Pancreas (tissue), 10 donors: Measurements from ENCODE around the gene TMPRSS4. TPM values are rescaled to one million over a fixed set of nuclear protein-coding genes. Genes with fewer than 3 reads are reported as not detected.
A peak's percentile ranks its signal among the peaks of the same experiment; 100 is the strongest.

Experiments
- ATAC-seq, 4 donors: fragments of 200-7000 bp; cut with Tn5 transposase; one replicate each; pipeline versions ENCODE4 v1.8.0 to v1.9.1; 2020; ENCODE audit warnings: mild to moderate bottlenecking in 4 of 4, moderate library complexity in 4 of 4
- DNase-seq, 6 donors: peaks; one replicate each; pipeline ENCODE4 v3.0.0-alpha.2; 2020
- FAIRE-seq: peaks from 2 replicates; lab custom pipeline; 2012; peaks lifted over from hg19 to GRCh38; lab: Jason Lieb, UNC
- H3K27ac ChIP-seq, 4 donors: fragments of 200-600 bp; sonication (generic); 1 replicate in 3 of 4; 2 replicates in 1 of 4; pipeline versions ENCODE4 v1.5.0 to v1.8.0; 2020
- H3K27me3 ChIP-seq, 4 donors: fragments of 200-600 bp; one replicate each; pipeline ENCODE4 v1.8.0; 2021
- H3K36me3 ChIP-seq, 3 donors: fragments of 200-600 bp; sonication (generic) in 1 of 3; one replicate each; pipeline versions ENCODE4 v1.5.0 to v1.8.0; 2020 to 2021
- H3K4me1 ChIP-seq, 3 donors: fragments of 200-600 bp; one replicate each; pipeline ENCODE4 v1.8.0; 2021
- H3K4me3 ChIP-seq, 4 donors: fragments of 200-600 bp; sonication (generic) in 2 of 4; one replicate each; pipeline versions ENCODE4 v1.5.0 to v1.8.0; 2020 to 2021
- H3K9me3 ChIP-seq, 4 donors: fragments of 200-600 bp; one replicate each; pipeline ENCODE4 v1.8.0; 2021
- CTCF ChIP-seq, 4 donors: fragments of 200-600 bp; sonication (generic) in 3 of 4; IDR thresholded peaks; one replicate each; pipeline versions ENCODE4 v1.5.0 to v1.8.0; 2021; ENCODE audit warnings: antibody characterized with exemption in 4 of 4
- WGBS, 2 donors: extraction: QIAGEN DNeasy Blood & Tissue Kit; methylation state at CpG; one replicate each; pipeline ENCODE4 v1.1.7; 2013; 5-methylcytosine and 5-hydroxymethylcytosine counted together
- intact Hi-C, 3 donors: fragments of 100-400 bp; cut with DNase I; formaldehyde crosslinking; loops; one replicate each; pipeline versions ENCODE4 v1.11.1 to v1.14.2; 2022
- polyA plus RNA-seq, 2 donors: library from polyadenylated mRNA; stranded (reverse); fragments of 200-250 nt; gene quantifications; one replicate each; pipeline ENCODE4 v1.2.3, GENCODE V29; 2013
- total RNA-seq, 6 donors: library from RNA; stranded (reverse); fragmentation: NEBNext Ultra II Directional in 4 of 6; extraction: Animal tissue kit (Norgen Biotek cat#: 25700) in 4 of 6; gene quantifications; one replicate each; pipeline versions ENCODE4 v1.2.1 to v1.2.4, GENCODE V29; 2021 to 2023
- donor health status: healthy with polysubstance abuse.
- donor health status: DM: no; HTN: no; CAD: no; lungs with moderate emphysema.
- donor health status: DM: no; HTN: no; CAD: no.
- donor health status: control.
- donor health status: control.
- donor health status: Bipolar disorder and iron deficiency.
- donor health status: DM: yes; HTN: yes; CAD: no.
- donor health status: DM: no; HTN: no; CAD: no.
- donor health status: DM: no; HTN: no; CAD: no.
- donor health status: DM: yes; HTN: yes; CAD: no.

TMPRSS4 gene
- total and polyA plus RNA-seq, 8 donors, result 0.15 to 2.2 (median 0.41) TPM; not detected in 3

- ATAC-seq (no peak), FAIRE-seq (no peak), DNase-seq (no peak)
- H3K9me3 ChIP-seq, result no peaks in the 10 kb centered on the region
- no peaks in the 10 kb centered on the region for H3K4me1 ChIP-seq
- intact Hi-C loops, result no loop called here
- 85 to 88% methylated on average over 3 of the region's 3 CpGs for WGBS, 2 donors
- no peaks in the 10 kb centered on the region for H3K36me3 ChIP-seq
- no peaks in the 10 kb centered on the region for H3K27me3 ChIP-seq
- TF ChIP-seq CTCF (IDR thresholded peaks at IDR 0.05), result no peak
- H3K27ac ChIP-seq, result no peak overlapping the region
- no peak overlapping the region for H3K4me3 ChIP-seq
Measured at GRCh38 chr11:118071416-118072030, 5.4 kb upstream of the TMPRSS4 start.

- no peak for TF ChIP-seq CTCF (IDR thresholded peaks at IDR 0.05)
- ATAC-seq (no peak), FAIRE-seq (no peak), DNase-seq (no peak)
- no peaks in the 10 kb centered on the region for H3K4me1 ChIP-seq
- WGBS, 2 donors, result 80 to 85% methylated on average over 9 of the region's 9 CpGs
- intact Hi-C loops, result no loop called here
- H3K27ac ChIP-seq, result no peak overlapping the region
- no peaks in the 10 kb centered on the region for H3K36me3 ChIP-seq
- H3K9me3 ChIP-seq, result no peaks in the 10 kb centered on the region
- no peak overlapping the region for H3K4me3 ChIP-seq
- no peaks in the 10 kb centered on the region for H3K27me3 ChIP-seq
Measured at GRCh38 chr11:118073554-118073953, 3.3 kb upstream of the TMPRSS4 start.

GRCh38 chr11:118074091-118074685 lies 2.7 kb upstream of the TMPRSS4 start:
- Histone ChIP-seq H3K36me3 (no peaks in the 10 kb centered on the region), H3K27me3 (no peaks in the 10 kb centered on the region), H3K27ac (no peak overlapping the region), H3K4me3 (no peak overlapping the region), H3K4me1 (no peaks in the 10 kb centered on the region), H3K9me3 (no peaks in the 10 kb centered on the region)
- ATAC-seq, result no peak
- WGBS, 2 donors, result 83 to 92% methylated on average over 11 of the region's 11 CpGs
- intact Hi-C loops, result no loop called here
- DNase-seq, result no peak
- TF ChIP-seq CTCF (IDR thresholded peaks at IDR 0.05), result no peak
- no peak for FAIRE-seq

GRCh38 chr11:118074785-118075184 lies 2.1 kb upstream of the TMPRSS4 start:
- no peaks in the 10 kb centered on the region for H3K27me3 ChIP-seq
- WGBS, 2 donors, result 56 to 81% methylated on average over 2 of the region's 2 CpGs
- ATAC-seq (peak in 3 of 4 donors; percentile 20 to 46 (median 32)), FAIRE-seq (no peak), DNase-seq (no peak)
- H3K36me3 ChIP-seq, result no peaks in the 10 kb centered on the region
- no peak overlapping the region for H3K4me3 ChIP-seq
- no peaks in the 10 kb centered on the region for H3K4me1 ChIP-seq
- no peak overlapping the region for H3K27ac ChIP-seq
- H3K9me3 ChIP-seq, result no peaks in the 10 kb centered on the region
- TF ChIP-seq CTCF (IDR thresholded peaks at IDR 0.05), result no peak
- intact Hi-C loops, result no loop called here

- WGBS, 2 donors, result 78 to 84% methylated on average over 5 of the region's 5 CpGs
- no peak overlapping the region for H3K27ac ChIP-seq
- ATAC-seq, result no peak
- no peaks in the 10 kb centered on the region for H3K4me1 ChIP-seq
- no peaks in the 10 kb centered on the region for H3K9me3 ChIP-seq
- H3K27me3 ChIP-seq, result no peaks in the 10 kb centered on the region
- intact Hi-C loops, result no loop called here
- TF ChIP-seq CTCF (IDR thresholded peaks at IDR 0.05), result no peak
- H3K4me3 ChIP-seq, result no peak overlapping the region
- FAIRE-seq, result no peak
- H3K36me3 ChIP-seq, result no peaks in the 10 kb centered on the region
- no peak for DNase-seq
Measured at GRCh38 chr11:118078911-118079411, 2.1 kb downstream of the TMPRSS4 start.
